ENCODE results near the gene NADK2. TPM values are rescaled to one million over a fixed set of nuclear protein-coding genes. Genes with fewer than 3 reads are reported as not detected.

Gene NADK2
- total RNA-seq, 4 donors from 2014 or later: 22.5 to 34.8 (median 26.3) TPM

- TF ChIP-seq CTCF (IDR thresholded peaks at IDR 0.05; ENCODE audit: low read depth): no peak
These were observed 19.5 kb upstream of the NADK2 start for GRCh38 chr5:36261186-36261585.

- TF ChIP-seq CTCF (IDR thresholded peaks at IDR 0.05; ENCODE audit: low read depth): no peak
These were observed 11.8 kb upstream of the NADK2 start for GRCh38 chr5:36253575-36253974.

- TF ChIP-seq CTCF (IDR thresholded peaks at IDR 0.05; ENCODE audit: low read depth): no peak
These were observed 11.1 kb upstream of the NADK2 start for GRCh38 chr5:36252722-36253365.

GRCh38 chr5:36251218-36251617 is 9.5 kb upstream of the NADK2 start:
- no peak for TF ChIP-seq CTCF (IDR thresholded peaks at IDR 0.05; ENCODE audit: low read depth)

DNA sequence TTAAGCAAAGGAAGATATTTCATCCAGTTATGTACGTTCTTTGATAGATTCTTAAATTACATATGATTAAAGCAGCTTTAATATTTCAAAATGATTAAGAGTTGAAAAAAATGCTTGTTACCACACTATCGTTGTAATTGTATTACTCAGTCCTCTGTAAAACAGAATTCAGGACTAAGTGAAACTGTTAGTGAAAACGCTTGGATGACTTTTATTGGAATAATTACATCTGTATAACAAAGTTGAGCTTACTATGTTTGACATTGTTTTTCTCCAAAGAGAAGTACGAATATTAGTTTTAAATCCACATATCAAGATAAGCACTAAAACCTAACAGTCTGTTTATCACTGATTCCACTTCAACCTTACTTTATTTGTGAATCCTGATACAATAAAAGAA is 8.7 kb upstream of the NADK2 start:
- TF ChIP-seq CTCF (IDR thresholded peaks at IDR 0.05; ENCODE audit: low read depth): no peak

DNA sequence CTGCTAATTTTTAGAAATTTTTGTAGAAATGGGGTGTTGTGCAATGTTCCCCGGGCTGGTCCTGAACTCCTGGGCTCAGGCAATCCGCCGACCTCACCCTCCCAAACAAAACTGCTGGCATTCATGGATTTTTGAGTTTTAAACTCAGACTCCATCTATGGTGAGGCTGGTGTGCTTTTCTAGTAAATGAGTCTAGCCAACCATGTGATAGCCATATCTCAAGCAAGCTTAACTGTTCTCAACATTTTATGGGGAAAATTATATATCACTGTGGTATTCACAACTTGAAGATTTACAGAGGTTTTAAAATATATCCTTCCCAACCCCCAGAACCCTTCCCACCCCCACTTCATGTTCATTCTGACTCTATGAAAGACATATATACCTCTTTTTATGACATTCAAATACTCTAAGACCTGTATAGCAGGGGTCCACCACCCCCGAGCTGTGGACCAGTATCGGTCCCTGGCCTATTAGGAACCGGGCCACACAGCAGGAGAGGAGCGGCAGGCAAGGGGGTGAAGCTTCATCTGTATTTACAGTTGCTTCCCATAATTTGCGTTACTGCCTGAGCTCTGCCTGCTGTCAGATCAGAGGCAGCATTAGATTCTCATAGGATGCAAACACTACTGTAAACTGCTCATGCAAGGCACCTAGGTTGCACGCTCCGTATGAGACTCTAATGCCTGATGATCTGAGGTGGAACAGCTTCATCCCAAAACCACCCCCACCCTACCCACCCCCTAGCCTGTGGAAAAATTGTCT is 4.5 kb upstream of the NADK2 start:
- TF ChIP-seq CTCF (IDR thresholded peaks at IDR 0.05; ENCODE audit: low read depth): no peak

GRCh38 chr5:36244076-36244475 is 2.4 kb upstream of the NADK2 start:
- TF ChIP-seq CTCF (IDR thresholded peaks at IDR 0.05; ENCODE audit: low read depth): no peak

Data from subcutaneous adipose tissue (tissue), 4 donors.